ENCODE data around the gene ZNF408.

Gene ZNF408

DNA sequence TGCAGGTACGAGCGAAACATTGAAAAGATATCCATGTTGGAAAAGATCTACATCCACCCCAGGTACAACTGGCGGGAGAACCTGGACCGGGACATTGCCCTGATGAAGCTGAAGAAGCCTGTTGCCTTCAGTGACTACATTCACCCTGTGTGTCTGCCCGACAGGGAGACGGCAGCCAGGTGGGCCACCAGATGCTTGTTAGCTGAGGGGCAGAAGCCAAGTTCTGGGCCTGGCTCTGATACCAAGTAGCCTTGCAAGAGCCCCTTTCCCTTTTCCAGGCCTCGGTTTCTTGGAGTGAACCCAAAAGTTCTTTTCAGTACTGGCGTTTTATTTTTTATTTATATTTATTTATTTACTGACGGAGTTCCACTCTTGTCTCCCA is 27.8 kb downstream of the ZNF408 start:
- Histone ChIP-seq H2AFZ (ENCODE audit: low read depth, low read length, severe bottlenecking) (no peak overlapping the region), H3K27ac (ENCODE audit: low read depth, low read length) (no peak overlapping the region), H3K4me2 (ENCODE audit: low read depth, low read length, poor library complexity, severe bottlenecking) (no peak overlapping the region), H3K79me2 (ENCODE audit: insufficient read depth, low read length) (no peaks in the 10 kb centered on the region), H3K4me3 (ENCODE audit: insufficient read depth, low read length, poor library complexity, severe bottlenecking) (no peak overlapping the region), H3K9ac (ENCODE audit: low read length) (no peak overlapping the region), H3K36me3 (ENCODE audit: low read length) (no peaks in the 10 kb centered on the region), H3K27me3 (ENCODE audit: low read length) (no peaks in the 10 kb centered on the region), H3K9me2 (replicated peaks; ENCODE audit: insufficient read depth, low read length) (no peaks in the 10 kb centered on the region), H3K9me3 (ENCODE audit: insufficient read depth, low read length) (no peaks in the 10 kb centered on the region), H4K20me1 (ENCODE audit: low read depth, low read length) (no peaks in the 10 kb centered on the region), H3F3A (ENCODE audit: insufficient read depth) (no peaks in the 10 kb centered on the region)
- no peak for TF ChIP-seq EZH2phosphoT487 (conservative IDR thresholded peaks at IDR 0.05; ENCODE audit: low read length)
- TF ChIP-seq, protein P1, sequence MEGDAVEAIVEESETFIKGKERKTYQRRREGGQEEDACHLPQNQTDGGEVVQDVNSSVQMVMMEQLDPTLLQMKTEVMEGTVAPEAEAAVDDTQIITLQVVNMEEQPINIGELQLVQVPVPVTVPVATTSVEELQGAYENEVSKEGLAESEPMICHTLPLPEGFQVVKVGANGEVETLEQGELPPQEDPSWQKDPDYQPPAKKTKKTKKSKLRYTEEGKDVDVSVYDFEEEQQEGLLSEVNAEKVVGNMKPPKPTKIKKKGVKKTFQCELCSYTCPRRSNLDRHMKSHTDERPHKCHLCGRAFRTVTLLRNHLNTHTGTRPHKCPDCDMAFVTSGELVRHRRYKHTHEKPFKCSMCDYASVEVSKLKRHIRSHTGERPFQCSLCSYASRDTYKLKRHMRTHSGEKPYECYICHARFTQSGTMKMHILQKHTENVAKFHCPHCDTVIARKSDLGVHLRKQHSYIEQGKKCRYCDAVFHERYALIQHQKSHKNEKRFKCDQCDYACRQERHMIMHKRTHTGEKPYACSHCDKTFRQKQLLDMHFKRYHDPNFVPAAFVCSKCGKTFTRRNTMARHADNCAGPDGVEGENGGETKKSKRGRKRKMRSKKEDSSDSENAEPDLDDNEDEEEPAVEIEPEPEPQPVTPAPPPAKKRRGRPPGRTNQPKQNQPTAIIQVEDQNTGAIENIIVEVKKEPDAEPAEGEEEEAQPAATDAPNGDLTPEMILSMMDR (IDR thresholded peaks at IDR 0.05; ENCODE audit: insufficient read depth, low read length, poor library complexity, severe bottlenecking): no peak

DNA sequence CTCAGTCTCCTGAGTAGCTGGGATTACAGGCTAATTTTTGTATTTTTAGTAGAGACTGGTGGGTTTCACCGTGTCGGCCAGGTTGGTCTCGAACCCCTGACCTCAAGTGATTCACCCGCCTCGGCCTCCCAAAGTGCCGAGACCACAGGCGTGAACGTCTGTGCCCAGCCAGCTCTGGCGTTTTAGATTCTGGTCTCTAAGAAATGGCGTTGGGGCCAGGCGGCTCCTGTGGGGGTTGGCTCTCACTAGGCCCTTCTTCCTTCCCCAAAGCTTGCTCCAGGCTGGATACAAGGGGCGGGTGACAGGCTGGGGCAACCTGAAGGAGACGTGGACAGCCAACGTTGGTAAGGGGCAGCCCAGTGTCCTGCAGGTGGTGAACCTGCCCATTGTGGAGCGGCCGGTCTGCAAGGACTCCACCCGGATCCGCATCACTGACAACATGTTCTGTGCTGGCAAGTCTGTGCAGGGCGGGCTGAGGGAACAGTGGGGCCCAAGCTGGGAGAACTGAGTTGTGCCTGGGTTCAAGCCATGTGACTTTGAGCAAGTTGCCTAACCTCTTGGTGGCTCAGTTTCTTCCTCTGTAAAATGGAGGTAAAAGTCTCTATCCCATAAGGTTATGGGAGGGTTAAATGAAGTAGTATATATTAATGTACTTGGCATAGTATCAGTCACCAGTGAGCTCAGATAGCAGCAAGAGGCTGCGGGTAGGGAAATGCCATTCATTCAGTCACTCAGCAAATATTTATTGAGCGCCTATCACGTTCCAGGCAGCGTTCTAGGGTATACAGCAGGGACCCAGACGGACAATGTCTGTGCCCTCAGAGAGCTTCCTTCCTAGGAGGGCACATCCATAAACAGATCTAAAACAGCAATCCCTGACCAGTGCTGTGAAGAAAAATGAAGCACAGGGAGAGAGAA is 28.5 kb downstream of the ZNF408 start:
- Histone ChIP-seq H3K36me3 (ENCODE audit: low read length) (no peaks in the 10 kb centered on the region), H3K79me2 (ENCODE audit: insufficient read depth, low read length) (no peaks in the 10 kb centered on the region), H3K4me3 (ENCODE audit: insufficient read depth, low read length, poor library complexity, severe bottlenecking) (no peak overlapping the region), H3K27ac (ENCODE audit: low read depth, low read length) (no peak overlapping the region), H3K9ac (ENCODE audit: low read length) (no peak overlapping the region), H4K20me1 (ENCODE audit: low read depth, low read length) (no peaks in the 10 kb centered on the region), H3K4me2 (ENCODE audit: low read depth, low read length, poor library complexity, severe bottlenecking) (no peak overlapping the region), H3K9me3 (ENCODE audit: insufficient read depth, low read length) (no peaks in the 10 kb centered on the region), H3K27me3 (ENCODE audit: low read length) (no peaks in the 10 kb centered on the region), H3F3A (ENCODE audit: insufficient read depth) (no peaks in the 10 kb centered on the region), H3K9me2 (replicated peaks; ENCODE audit: insufficient read depth, low read length) (no peaks in the 10 kb centered on the region), H2AFZ (ENCODE audit: low read depth, low read length, severe bottlenecking) (no peak overlapping the region)
- TF ChIP-seq, protein P1 (IDR thresholded peaks at IDR 0.05; ENCODE audit: insufficient read depth, low read length, poor library complexity, severe bottlenecking): no peak
- TF ChIP-seq EZH2phosphoT487 (conservative IDR thresholded peaks at IDR 0.05; ENCODE audit: low read length): no peak

DNA sequence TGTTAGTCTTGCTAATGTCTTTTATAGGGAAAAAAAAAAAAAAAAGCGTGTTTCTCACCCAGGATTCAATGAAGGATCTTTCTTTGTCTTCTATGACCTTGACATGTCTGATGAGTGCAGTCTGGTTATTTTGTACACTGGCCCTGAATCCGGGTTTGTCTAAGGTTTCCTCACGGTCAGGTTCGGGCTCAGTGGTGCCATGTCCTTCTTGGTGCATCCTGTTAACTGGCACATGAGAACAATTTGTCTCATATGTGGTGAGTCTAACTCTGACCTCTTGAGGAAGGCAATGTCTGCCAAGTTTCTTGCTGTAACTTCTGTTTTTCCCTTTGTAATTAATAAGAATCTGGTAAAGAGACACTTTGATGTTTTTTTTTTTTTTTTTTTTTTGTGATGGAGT is 30.7 kb downstream of the ZNF408 start:
- no peak overlapping the region for H2AFZ ChIP-seq (ENCODE audit: low read depth, low read length, severe bottlenecking)
- no peaks in the 10 kb centered on the region for H4K20me1 ChIP-seq (ENCODE audit: low read depth, low read length)
- no peaks in the 10 kb centered on the region for H3K9me3 ChIP-seq (ENCODE audit: insufficient read depth, low read length)
- H3K9me2 ChIP-seq (replicated peaks; ENCODE audit: insufficient read depth, low read length): no peaks in the 10 kb centered on the region
- H3F3A ChIP-seq (ENCODE audit: insufficient read depth): no peaks in the 10 kb centered on the region
- H3K9ac ChIP-seq (ENCODE audit: low read length): no peak overlapping the region
- no peaks in the 10 kb centered on the region for H3K27me3 ChIP-seq (ENCODE audit: low read length)
- no peaks in the 10 kb centered on the region for H3K79me2 ChIP-seq (ENCODE audit: insufficient read depth, low read length)
- no peak overlapping the region for H3K4me2 ChIP-seq (ENCODE audit: low read depth, low read length, poor library complexity, severe bottlenecking)
- H3K27ac ChIP-seq (ENCODE audit: low read depth, low read length): no peak overlapping the region
- H3K36me3 ChIP-seq (ENCODE audit: low read length): no peaks in the 10 kb centered on the region
- H3K4me3 ChIP-seq (ENCODE audit: insufficient read depth, low read length, poor library complexity, severe bottlenecking): no peak overlapping the region
- TF ChIP-seq, protein P1 (IDR thresholded peaks at IDR 0.05; ENCODE audit: insufficient read depth, low read length, poor library complexity, severe bottlenecking): no peak
- no peak for TF ChIP-seq EZH2phosphoT487 (conservative IDR thresholded peaks at IDR 0.05; ENCODE audit: low read length)

Measured in SU-DHL-6 (cell line).